Stimulated activated CD4-positive, alpha-beta T cell treated with anti-CD3 and anti-CD28 coated beads, Interleukin-12 subunit alpha, Interleukin-12 subunit beta, amount 100 ng/mL, for 24 hours (primary cell): ENCODE data around the gene ADGRA3.

ENCODE experiments used
- DNase-seq, 2 experiments: peaks; one replicate each; pipeline ENCODE4 v3.0.0-alpha.2; 2020; ENCODE audit warnings: low read depth in 2 of 2

ADGRA3 gene

DNA sequence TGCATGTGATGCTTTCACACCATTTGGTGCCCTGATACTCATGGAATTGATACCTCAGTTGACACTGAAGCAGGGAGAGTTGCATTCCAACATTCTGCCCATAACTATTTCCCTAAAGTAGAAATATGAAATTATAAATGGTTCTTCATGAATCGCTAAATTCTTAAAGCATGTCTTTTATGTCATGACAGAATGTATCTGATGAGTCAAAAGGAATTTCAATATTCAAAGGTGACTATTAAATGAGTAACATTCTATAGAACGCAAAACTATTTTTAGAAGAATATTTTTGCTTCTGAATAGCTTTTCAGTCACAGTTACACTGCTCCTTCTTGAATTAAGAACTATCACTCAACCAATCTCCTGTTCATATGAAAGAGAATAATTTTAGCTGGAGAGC is 152.8 kb downstream of the ADGRA3 start:
- DNase-seq, result no peak

DNA sequence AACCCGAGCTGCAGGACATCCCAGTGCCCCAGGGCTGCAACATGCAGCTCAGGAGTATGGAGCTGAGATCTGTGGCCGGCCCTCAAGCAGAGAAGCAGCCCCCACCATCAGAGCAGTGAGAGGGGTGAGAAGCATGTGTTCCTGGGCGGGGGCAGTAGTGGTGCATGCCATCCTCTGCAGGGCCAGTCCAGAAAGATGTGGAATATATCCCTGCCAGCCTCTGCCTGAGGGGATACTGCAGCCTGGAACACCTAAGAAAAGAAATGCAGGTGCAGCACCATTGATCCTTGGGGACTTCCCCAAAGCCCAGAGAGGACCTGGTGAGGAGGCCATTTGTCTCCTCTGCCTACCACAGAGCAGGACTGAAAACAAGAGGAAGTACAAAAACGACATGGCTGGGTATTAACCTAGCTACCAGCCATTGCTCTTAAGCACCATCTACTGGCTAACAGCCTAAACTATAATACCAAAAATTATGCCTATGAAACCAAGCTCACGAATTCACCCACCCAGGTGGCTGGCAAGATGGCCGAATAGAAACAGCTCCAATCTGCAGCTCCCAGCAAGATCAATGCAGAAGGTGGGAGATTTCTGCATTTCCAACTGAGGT is 158.8 kb downstream of the ADGRA3 start:
- DNase-seq, result no peak

DNA sequence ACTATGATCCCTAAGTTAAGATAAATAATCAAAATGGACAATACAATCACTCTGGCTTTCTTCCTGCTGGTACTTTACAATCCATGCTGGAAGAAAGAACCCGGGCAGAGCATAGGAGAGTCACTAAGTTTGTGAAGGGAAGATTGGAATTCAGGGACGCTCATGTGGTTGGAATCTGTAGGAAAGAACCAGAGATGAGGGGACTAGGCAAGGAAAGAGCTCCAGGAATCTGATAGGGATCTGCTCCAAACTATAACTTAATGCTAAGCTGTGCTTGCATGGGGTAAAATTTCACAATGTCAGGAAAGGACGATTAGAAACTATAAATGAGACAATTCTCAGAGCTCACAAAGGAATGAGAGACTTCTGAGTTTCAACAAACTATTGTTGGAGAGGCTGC is 167.5 kb downstream of the ADGRA3 start:
- DNase-seq, result no peak

DNA sequence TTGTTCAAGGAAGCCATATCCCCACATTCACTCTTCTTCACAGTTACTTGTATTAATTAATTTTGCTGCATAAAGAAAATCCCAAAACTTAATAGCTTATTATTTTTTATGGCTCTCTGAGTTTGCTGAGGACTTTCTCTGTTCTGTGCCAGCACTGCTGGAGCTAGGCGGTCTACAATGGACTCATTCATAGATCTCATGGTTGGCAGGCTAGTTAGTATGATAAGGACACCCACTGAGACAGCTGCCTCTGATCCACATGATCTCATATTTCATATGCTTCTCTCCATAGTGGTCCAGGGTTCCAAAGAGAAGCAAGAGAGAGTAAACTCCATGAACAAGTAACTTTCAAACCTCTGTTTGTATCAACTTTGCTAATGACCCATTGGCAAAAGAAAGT is 170.2 kb downstream of the ADGRA3 start:
- no peak for DNase-seq

DNA sequence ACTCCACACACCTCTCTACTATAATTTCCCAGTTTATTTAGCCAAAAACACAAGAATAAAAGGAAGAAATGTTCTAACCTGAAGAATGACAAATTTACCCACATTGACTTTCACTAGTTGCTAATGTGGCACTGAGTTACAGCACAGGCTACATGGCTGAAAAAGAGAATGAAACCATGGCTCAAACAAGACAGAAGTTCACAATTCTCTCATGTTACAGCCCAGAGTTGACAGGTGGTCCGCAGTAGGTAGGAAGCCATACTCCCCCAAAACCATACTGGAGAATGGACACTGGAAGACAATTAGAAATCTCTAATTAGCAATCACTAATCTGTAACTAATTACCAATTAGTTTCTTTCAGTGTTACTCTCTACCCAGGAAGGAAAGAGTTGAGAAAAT is 170.8 kb downstream of the ADGRA3 start:
- no peak for DNase-seq

DNA sequence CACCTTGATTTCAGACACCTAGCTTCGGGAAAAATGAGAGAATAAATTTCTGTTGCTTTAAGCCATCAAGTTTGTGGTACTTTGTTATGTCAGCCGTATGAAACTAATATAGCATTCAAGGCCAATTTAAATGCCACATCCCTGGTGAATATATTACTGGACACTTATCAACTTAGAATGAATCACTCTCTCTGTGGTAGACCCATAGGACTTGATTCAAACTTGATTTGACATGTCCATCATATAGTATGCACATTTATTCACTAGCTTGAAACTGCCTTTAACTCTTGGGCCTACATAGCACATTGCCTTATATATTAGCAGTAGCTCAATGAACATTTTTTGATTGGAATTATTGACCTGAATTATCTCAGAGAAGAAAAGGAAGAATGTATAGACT is 172.3 kb downstream of the ADGRA3 start:
- no peak for DNase-seq

DNA sequence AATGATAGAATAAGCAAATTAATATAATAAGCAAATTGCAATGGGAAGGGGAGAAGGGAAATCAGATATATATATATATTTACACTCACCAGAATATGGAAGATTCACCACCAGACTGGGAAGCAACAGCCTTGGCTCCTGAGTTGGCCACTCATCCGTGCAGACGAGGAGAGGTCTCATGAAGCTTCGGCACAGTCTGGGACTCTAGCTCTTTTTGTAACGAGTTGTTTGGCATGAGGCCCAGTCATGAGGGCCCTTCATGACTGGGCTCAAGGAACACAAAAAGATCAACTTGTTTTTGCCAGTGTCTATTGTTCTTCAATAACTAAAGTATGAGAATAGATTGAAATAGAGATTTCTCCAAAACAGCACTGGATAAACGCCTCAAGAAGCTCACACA is 176.4 kb downstream of the ADGRA3 start:
- no peak for DNase-seq

DNA sequence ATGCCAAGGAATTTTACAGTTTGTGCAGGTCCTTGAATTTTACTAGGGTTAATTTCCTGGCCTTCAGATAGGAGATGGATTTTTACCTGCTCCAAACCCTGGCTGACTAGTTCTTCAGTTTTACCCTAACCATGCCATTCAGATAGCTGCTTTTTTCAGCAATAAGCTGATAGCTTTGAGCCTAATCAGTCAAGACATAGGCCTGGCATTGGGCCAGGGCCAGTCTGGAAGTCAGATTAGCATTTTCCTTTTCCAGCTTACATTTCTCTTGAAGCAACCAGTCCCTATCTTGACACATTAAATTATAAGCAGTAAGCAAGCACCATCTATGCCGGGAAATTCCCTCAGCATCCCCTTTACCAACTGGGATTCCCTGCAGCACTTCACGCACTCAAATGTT is 177.1 kb downstream of the ADGRA3 start:
- no peak for DNase-seq
